Measurements from ENCODE around the gene OSBP.
A peak's percentile ranks its signal among the peaks of the same experiment; 100 is the strongest.
"Not testable (repeated sequence)": the region's sequence is repeated elsewhere in the genome, so short reads cannot be mapped to it uniquely, and the experiment has no call there.

Gene OSBP

DNA sequence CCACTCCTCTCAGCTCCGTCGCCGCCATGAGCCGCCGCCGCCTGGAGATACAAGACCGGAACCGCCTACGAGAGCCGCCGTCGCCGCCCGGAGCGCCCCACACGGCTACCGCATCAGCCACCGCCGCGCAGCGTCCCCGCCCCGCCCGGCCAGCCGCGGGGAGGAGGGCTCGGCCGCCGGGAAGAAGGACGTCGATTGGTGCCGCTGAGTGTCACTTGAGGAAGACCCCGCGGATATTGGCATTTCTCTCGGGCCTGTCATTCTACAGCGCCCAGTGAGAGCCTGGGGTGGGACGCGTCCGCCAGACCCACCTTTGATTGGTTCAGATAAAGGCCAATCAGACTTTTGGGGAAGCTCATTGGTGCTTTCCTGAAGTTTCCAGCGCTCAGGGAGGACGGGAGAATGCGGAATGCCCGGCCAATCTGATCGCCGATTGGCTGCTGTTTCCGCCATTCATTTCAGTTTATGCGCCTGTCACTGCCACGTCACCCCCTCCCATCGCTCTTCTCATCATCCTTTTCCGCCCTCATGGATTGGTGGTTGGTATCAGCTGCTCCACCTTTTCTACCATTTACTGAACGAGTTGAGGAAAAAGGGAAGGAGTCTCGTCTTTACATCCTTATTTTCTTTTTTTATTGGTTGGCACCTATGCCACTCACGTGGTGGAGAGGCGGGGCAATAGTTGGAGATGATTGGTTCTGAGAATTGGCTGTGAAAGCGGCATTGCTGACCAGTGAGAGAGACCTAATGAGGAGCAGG, at the start of gene OSBP:
Gene OSBP (minus strand): TSS at position 138 of the 759 bp plus-strand sequence. CDS start 110 bp downstream, at position 28.
- peak; percentile 100 for DNase-seq

- no peak for DNase-seq
These were observed 45.0 kb upstream of the OSBP start for GRCh38 chr11:59660621-59661020.

GRCh38 chr11:59659981-59660380, 44.4 kb upstream of the OSBP start:
- DNase-seq, result no peak

GRCh38 chr11:59658036-59658435, 42.5 kb upstream of the OSBP start:
- no peak for DNase-seq

DNA sequence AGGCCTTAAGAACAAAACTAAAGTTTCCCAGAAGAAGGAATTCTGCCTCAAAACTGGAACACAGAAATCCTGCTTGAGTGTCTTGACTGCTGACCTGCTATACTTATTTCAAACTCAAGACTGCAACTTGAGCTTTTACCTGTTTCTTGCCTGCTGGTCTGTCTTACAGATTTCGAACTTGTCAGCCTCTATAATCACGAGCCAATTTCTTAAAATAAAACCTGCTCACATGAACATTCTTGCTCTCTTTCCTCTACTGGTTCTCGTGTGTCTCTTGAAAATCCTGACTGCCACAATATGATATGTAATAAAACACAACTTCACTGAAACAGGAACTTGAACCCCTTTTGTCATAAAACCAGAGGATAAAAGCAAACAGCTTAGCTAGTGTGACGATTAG, 39.3 kb upstream of the OSBP start:
- no peak for DNase-seq

DNA sequence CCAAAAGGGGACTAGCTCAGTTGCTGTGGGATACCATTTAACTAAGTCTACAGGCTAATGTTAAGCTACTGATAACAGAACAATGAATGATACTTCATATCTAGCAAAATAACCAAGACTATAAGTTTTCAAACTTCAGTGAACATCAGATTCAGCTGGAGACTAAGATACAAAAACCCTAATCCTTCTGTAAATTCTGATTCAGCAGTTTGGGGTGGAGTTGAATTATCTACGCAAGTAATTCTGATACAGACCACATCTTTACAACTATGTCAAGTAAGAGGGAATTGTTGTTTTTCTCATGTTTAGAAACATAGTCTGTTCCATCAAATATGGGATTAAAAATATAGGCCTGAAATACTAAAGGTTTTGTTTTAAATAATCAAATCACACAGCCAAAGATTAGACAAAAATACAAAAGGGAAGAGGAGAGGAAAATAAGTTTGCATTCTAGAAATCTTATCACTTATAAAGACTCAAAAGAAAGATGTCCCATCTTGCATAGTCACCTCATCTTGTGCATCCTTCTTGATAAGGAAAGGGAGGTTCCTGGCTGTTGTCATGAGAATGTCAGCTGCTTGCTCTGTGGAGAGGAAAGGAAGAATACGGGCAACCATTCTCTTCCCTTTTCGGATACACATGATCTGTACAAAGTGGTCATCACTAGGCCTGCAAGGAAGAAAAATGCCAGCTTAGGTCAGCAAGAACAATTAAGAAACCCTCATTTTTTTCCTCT, 31.8 kb upstream of the OSBP start:
- no peak for DNase-seq

GRCh38 chr11:59644528-59644927, 29.0 kb upstream of the OSBP start:
- DNase-seq, result no peak

- DNase-seq, result no peak
These were observed 27.8 kb upstream of the OSBP start for GRCh38 chr11:59643390-59643789.

GRCh38 chr11:59641156-59641555, 25.6 kb upstream of the OSBP start:
- DNase-seq, result no peak

DNA sequence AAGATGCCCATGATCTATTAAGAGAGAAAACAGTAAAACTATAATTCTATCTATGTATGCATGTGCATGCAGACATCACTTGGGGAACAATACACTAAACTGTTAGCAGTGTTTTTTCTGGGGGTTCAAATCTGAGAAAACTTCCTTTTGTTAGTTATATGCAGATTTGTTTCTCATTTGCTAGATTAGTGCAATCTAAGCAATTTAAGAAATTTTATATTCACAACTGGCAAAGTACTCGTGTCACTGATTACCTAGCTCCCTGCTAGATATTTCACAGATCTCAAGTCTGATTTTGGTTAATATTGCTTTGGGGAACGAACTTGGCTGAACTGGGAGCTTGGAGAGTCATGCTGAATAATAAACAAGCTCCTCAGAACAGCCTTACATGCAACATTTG, 14.9 kb upstream of the OSBP start:
- DNase-seq, result no peak

GRCh38 chr11:59629996-59630395, 14.4 kb upstream of the OSBP start:
- DNase-seq, result no peak

GRCh38 chr11:59626969-59627368, 11.4 kb upstream of the OSBP start:
- DNase-seq, result not testable (repeated sequence)

- no peak for DNase-seq
These were observed 10.1 kb upstream of the OSBP start for GRCh38 chr11:59625703-59626102.

- DNase-seq, result no peak
These were observed 2.3 kb upstream of the OSBP start for GRCh38 chr11:59617876-59618275.

DNA sequence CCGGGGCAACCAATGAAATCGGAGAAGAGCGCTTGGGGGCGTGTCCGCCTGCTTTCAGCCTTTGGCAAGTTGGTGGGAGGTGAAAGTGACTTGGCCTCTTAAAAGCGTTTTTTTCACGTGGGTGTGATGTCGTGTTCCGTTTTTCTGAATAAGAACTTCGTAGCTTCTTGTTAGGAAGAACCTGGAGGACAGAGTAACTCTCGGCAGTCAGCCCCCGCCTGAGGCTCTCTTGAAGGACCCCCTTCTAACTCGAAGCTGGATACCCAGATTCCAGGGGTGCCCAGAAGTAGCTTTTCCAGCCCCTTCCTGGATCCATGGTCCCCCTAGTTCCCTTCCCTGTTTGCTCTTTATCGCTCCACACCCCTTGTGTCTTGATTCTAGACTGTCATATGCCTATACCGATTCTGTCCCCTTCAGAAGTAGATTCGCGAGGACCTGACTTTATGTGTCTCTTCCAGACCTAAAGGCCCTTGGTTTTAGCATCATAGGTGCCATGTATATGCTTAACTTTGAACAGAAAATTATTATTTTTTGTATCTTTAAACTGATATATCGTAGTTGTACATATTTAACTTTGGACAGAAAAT, 915 bp upstream of the OSBP start:
- DNase-seq, result no peak

DNA sequence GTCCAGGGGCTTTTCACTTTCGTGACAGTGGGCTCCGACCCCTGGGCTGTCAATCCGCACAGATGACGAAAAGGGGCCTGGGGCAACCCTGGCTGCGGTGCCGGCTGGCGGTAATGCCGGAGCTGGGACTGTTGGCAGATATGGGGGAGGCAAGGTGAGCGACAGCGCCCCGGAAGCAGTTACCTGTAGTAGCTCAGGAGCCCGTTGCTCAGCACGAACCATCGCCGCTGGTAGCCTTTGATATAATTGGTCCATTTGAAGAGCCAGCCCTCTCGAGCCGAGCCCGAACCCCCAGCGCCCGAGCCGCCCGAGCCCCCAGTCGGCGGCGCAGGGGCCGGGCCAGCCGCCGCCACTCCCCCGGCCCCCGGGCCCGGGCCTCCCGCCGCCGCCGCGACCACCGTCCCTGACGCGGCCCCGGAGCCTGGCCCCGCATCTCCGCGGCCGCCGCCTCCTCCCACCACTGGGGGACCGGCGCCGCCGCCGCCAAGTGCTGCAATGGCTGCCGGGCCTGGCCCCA, 396 bp downstream of the OSBP start:
- DNase-seq, result peak; percentile 61

DNA sequence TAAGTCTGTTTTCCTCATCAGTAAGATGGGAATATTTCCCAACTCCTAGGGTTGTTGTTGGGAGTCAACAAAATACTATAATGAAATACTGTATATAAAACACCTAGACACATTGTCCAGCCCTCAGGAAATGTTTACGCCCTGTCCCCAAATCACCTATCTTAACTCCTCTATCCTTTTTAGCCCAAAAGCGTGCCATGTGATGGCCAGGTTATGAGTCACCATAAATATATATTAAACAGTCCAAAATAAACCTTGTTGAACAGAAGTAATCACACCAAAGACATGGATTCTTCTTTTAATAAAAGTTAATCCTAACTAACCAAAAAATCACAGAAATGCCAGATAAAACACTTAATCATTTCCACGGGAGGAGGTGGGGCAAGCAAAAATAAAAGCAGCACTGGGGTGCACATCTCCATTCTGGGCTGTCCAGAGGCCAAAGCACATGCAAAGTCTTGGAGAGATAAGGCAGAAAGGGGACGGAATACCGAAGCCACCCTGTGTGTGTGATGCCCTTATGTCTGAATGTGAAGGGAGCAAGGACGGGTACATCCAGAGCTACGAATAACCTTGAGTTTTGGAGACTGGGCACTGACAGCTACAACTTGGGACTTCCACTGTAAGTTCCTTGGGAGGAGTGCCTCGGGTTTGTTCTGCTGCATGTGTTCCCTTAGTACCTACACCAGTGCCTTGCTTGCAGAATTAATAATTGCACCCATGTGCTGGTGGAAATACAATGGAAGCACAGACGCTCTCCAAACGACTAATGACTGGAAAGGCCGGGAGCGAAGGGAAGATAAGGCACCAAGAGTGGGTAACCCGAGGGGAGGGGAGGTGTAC, 1.1 kb downstream of the OSBP start:
- no peak for DNase-seq

- peak; percentile 60 for DNase-seq
These were observed 3.7 kb downstream of the OSBP start for GRCh38 chr11:59611570-59612565.

DNA sequence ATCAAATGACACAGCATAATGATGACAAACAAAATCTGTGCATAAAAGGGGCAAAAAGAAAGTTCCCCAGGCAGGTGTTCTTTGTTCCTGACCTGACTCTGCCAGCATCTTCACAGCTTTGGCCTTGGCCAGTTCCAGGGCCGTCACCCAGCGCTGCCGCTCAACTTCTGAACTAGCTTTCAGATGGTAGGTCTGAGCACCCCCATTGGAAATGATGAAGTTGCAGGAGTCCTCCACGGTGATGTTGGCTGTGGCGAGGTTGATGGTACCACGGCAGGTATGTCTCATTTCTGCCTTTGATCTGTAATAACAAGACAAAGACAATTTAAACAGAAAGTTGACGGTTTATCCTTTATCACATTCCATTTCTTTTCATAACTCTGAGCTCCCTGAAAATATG, 5.3 kb downstream of the OSBP start:
- DNase-seq, result no peak

- DNase-seq, result no peak
These were observed 7.7 kb downstream of the OSBP start for GRCh38 chr11:59607703-59608454.

- no peak for DNase-seq
These were observed 13.1 kb downstream of the OSBP start for GRCh38 chr11:59602432-59602831.
